WTC11 (cell line): ENCODE results near the gene SMIM41.

Source experiments
- CBFB ChIP-seq: sonication (generic); formaldehyde crosslinking; IDR thresholded peaks from 2 replicates; pipeline ENCODE4 v1.8.1; 2022; ENCODE audit warnings: mild to moderate bottlenecking, low read depth, missing genetic modification reagents
- CTCF ChIP-seq: fragments of 200-600 bp; IDR thresholded peaks from 2 replicates; pipeline ENCODE4 v1.8.0; 2022; ENCODE audit warnings: antibody characterized with exemption
- ELF4 ChIP-seq: sonication (generic); formaldehyde crosslinking; IDR thresholded peaks from 2 replicates; pipeline ENCODE4 v1.8.1; 2022; ENCODE audit warnings: low read depth, mild to moderate bottlenecking, moderate library complexity, missing genetic modification reagents
- FOXK1 ChIP-seq: sonication (generic); formaldehyde crosslinking; IDR thresholded peaks from 2 replicates; pipeline ENCODE4 v1.8.0; 2022; ENCODE audit warnings: mild to moderate bottlenecking, moderate library complexity, missing genetic modification reagents
- NFYB ChIP-seq: sonication (generic); formaldehyde crosslinking; conservative IDR thresholded peaks from 2 replicates; pipeline ENCODE4 v1.8.0; 2022; ENCODE audit warnings: low read depth, missing genetic modification reagents
- SOX15 ChIP-seq: fragments of 250-450 bp; sonication (Bioruptor Pico); IDR thresholded peaks from 2 replicates; pipeline ENCODE4 v1.9.0; 2021; ENCODE audit warnings: mild to moderate bottlenecking
- USF2 ChIP-seq: sonication (generic); formaldehyde crosslinking; IDR thresholded peaks from 2 replicates; pipeline ENCODE4 v1.8.1; 2023; ENCODE audit warnings: mild to moderate bottlenecking, missing genetic modification reagents, moderate library complexity
- TF ChIP-seq, protein P1 (sequence below): sonication (generic); formaldehyde crosslinking; IDR thresholded peaks from 2 replicates; pipeline ENCODE4 v1.8.0; 2023; ENCODE audit warnings: mild to moderate bottlenecking, missing genetic modification reagents
- TF ChIP-seq, protein P2 (sequence below): sonication (generic); formaldehyde crosslinking; IDR thresholded peaks from 2 replicates; pipeline ENCODE4 v1.8.1; 2023; ENCODE audit warnings: mild to moderate bottlenecking, moderate library complexity, missing genetic modification reagents

DNA sequence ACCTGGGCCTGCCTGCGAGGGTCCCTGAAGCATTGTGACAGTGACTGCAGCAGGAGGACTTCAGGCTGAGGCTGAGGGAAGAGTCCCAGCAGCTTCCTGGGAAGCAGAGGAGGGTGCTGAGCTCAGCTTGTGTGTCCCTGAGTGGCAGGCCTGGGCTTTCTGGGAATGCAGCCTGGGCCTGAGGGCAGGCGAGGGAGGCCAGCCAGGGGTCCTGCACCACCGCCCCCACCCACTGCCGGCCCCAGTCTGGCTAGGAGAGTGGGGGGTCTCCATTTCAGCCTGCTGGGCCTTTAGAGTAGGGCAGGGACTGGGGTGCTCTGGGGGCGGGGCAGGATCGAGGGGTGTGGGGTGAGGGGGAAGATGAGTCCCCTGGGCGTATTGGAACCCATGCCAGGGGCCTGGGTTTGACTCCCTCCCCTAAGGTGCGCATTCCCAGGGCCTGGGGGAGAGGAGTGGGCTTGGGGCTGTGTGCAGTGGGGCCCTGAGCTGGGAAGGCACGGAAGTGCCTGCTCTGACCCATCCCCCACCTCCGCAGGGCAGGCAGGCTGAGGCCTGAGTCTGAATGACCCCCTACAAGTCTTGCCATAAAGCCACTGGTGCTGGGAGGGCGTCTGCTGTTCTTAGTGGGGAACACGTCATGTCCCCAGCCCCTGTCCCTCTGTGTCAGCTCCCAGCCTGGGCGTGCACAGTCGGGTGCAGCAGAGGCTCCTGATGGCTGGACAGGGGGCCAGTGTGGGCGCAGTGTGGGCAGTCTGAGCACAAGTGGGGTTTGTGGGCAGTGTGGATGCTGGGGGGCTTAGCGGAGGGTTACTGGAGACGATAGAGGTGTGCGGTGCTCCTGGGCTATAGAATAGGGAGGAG lies 66.0 kb downstream of the SMIM41 start:
- no peak for TF ChIP-seq CTCF
- no peak for TF ChIP-seq USF2 (CRISPR knock-in tag)
- TF ChIP-seq, protein P1, sequence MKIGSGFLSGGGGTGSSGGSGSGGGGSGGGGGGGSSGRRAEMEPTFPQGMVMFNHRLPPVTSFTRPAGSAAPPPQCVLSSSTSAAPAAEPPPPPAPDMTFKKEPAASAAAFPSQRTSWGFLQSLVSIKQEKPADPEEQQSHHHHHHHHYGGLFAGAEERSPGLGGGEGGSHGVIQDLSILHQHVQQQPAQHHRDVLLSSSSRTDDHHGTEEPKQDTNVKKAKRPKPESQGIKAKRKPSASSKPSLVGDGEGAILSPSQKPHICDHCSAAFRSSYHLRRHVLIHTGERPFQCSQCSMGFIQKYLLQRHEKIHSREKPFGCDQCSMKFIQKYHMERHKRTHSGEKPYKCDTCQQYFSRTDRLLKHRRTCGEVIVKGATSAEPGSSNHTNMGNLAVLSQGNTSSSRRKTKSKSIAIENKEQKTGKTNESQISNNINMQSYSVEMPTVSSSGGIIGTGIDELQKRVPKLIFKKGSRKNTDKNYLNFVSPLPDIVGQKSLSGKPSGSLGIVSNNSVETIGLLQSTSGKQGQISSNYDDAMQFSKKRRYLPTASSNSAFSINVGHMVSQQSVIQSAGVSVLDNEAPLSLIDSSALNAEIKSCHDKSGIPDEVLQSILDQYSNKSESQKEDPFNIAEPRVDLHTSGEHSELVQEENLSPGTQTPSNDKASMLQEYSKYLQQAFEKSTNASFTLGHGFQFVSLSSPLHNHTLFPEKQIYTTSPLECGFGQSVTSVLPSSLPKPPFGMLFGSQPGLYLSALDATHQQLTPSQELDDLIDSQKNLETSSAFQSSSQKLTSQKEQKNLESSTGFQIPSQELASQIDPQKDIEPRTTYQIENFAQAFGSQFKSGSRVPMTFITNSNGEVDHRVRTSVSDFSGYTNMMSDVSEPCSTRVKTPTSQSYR (CRISPR knock-in tag) = no peak
- no peak for TF ChIP-seq ELF4 (CRISPR knock-in tag)
- TF ChIP-seq, protein P2, sequence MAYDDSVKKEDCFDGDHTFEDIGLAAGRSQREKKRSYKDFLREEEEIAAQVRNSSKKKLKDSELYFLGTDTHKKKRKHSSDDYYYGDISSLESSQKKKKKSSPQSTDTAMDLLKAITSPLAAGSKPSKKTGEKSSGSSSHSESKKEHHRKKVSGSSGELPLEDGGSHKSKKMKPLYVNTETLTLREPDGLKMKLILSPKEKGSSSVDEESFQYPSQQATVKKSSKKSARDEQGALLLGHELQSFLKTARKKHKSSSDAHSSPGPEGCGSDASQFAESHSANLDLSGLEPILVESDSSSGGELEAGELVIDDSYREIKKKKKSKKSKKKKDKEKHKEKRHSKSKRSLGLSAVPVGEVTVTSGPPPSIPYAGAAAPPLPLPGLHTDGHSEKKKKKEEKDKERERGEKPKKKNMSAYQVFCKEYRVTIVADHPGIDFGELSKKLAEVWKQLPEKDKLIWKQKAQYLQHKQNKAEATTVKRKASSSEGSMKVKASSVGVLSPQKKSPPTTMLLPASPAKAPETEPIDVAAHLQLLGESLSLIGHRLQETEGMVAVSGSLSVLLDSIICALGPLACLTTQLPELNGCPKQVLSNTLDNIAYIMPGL (CRISPR knock-in tag) = no peak
- TF ChIP-seq NFYB (CRISPR knock-in tag) = no peak
- TF ChIP-seq FOXK1 (CRISPR knock-in tag) = no peak
- TF ChIP-seq SOX15 (CRISPR knock-in tag) = no peak
- TF ChIP-seq CBFB (CRISPR knock-in tag) = no peak
